SK-N-SH treated with all-trans-retinoic acid at 6 μM for 48 hours (cell line): ENCODE results near the gene SLC49A4.

Experiments used
- ATAC-seq: fragments of 200-7000 bp; cut with Tn5 transposase; 3 replicates; pipeline ENCODE4 v1.9.1; 2020; ENCODE audit warnings: mild to moderate bottlenecking, moderate library complexity
- ARNTL ChIP-seq: fragments of 450-650 bp; formaldehyde crosslinking; IDR thresholded peaks from 2 replicates; pipeline ENCODE4 v1.5.0; 2020; ENCODE audit warnings: low read depth, mild to moderate bottlenecking, moderate library complexity, borderline replicate concordance
- CREB5 ChIP-seq: fragments of 250-450 bp; sonication (Bioruptor Pico); IDR thresholded peaks from 2 replicates; pipeline ENCODE4 v1.5.1; 2020; ENCODE audit warnings: low read depth, mild to moderate bottlenecking, moderate library complexity
- CSDC2 ChIP-seq: fragments of 250-450 bp; sonication (Bioruptor Pico); IDR thresholded peaks from 2 replicates; pipeline ENCODE4 v1.5.0; 2020; ENCODE audit warnings: mild to moderate bottlenecking, moderate library complexity
- CSRNP3 ChIP-seq: fragments of 250-450 bp; sonication (Bioruptor Pico); IDR thresholded peaks from 2 replicates; pipeline ENCODE4 v1.5.1; 2021; ENCODE audit warnings: mild to moderate bottlenecking, moderate library complexity
- ESRRG ChIP-seq: fragments of 250-450 bp; sonication (Bioruptor Pico); IDR thresholded peaks from 2 replicates; pipeline ENCODE4 v1.6.1; 2021; ENCODE audit warnings: mild to moderate bottlenecking
- GLIS3 ChIP-seq: fragments of 250-450 bp; sonication (Bioruptor Pico); IDR thresholded peaks from 2 replicates; pipeline ENCODE4 v1.5.0; 2020; ENCODE audit warnings: mild to moderate bottlenecking, moderate library complexity
- ISL1 ChIP-seq: fragments of 250-450 bp; sonication (Bioruptor Pico); IDR thresholded peaks from 2 replicates; pipeline ENCODE4 v2.1.2; 2022; ENCODE audit warnings: mild to moderate bottlenecking, moderate library complexity
- OSR1 ChIP-seq: fragments of 250-450 bp; sonication (Bioruptor Pico); IDR thresholded peaks from 2 replicates; pipeline ENCODE4 v1.8.0; 2022; ENCODE audit warnings: moderate library complexity, mild to moderate bottlenecking, inconsistent platforms
- PATZ1 ChIP-seq: fragments of 250-450 bp; sonication (Bioruptor Pico); IDR thresholded peaks from 2 replicates; pipeline ENCODE4 v1.8.0; 2020; ENCODE audit warnings: mild to moderate bottlenecking, moderate library complexity, borderline replicate concordance
- POU6F1 ChIP-seq: fragments of 250-450 bp; sonication (Bioruptor Pico); IDR thresholded peaks from 2 replicates; pipeline ENCODE4 v1.8.0; 2021; ENCODE audit warnings: low read depth, mild to moderate bottlenecking, moderate library complexity, borderline replicate concordance
- PPARA ChIP-seq: fragments of 250-450 bp; sonication (Bioruptor Pico); IDR thresholded peaks from 2 replicates; pipeline ENCODE4 v1.5.0; 2020; ENCODE audit warnings: mild to moderate bottlenecking, borderline replicate concordance
- SNAI2 ChIP-seq: fragments of 250-450 bp; sonication (Bioruptor Pico); IDR thresholded peaks from 2 replicates; pipeline ENCODE4 v1.5.0; 2020; ENCODE audit warnings: mild to moderate bottlenecking, moderate library complexity
- TOX ChIP-seq: fragments of 250-450 bp; sonication (Bioruptor Pico); IDR thresholded peaks from 2 replicates; pipeline ENCODE4 v1.8.0; 2021; ENCODE audit warnings: mild to moderate bottlenecking, moderate library complexity, borderline replicate concordance
- TSHZ2 ChIP-seq: fragments of 250-450 bp; sonication (Bioruptor Pico); IDR thresholded peaks from 2 replicates; pipeline ENCODE4 v1.5.0; 2020; ENCODE audit warnings: mild to moderate bottlenecking, moderate library complexity
- ZC3H10 ChIP-seq: fragments of 250-450 bp; sonication (Bioruptor Pico); IDR thresholded peaks from 2 replicates; pipeline ENCODE4 v1.5.1; 2021; ENCODE audit warnings: mild to moderate bottlenecking, moderate library complexity
- ZFP3 ChIP-seq: fragments of 250-450 bp; sonication (Bioruptor Pico); IDR thresholded peaks from 2 replicates; pipeline ENCODE4 v1.5.0; 2020; ENCODE audit warnings: mild to moderate bottlenecking, moderate library complexity
- ZFP30 ChIP-seq: fragments of 450-650 bp; formaldehyde crosslinking; IDR thresholded peaks from 2 replicates; pipeline ENCODE4 v1.5.0; 2022; ENCODE audit warnings: mild to moderate bottlenecking, moderate library complexity
- ZNF565 ChIP-seq: fragments of 450-650 bp; formaldehyde crosslinking; conservative IDR thresholded peaks from 2 replicates; pipeline ENCODE4 v1.5.0; 2020; ENCODE audit warnings: low read depth, mild to moderate bottlenecking, moderate library complexity
- ZNF70 ChIP-seq: fragments of 450-650 bp; formaldehyde crosslinking; IDR thresholded peaks from 2 replicates; pipeline ENCODE4 v1.5.0; 2020; ENCODE audit warnings: mild to moderate bottlenecking, moderate library complexity

The SLC49A4 gene

GRCh38 chr3:122803977-122804376 is 9.1 kb downstream of the SLC49A4 start:
- TF ChIP-seq ZNF70 (no peak), ARNTL (CRISPR knock-in tag) (no peak), GLIS3 (no peak), CSRNP3 (CRISPR knock-in tag) (no peak), TOX (CRISPR knock-in tag) (no peak), CSDC2 (CRISPR knock-in tag) (no peak), OSR1 (CRISPR knock-in tag) (no peak), ZFP30 (CRISPR knock-in tag) (no peak), ZNF565 (CRISPR knock-in tag) (no peak), ISL1 (no peak), TSHZ2 (CRISPR knock-in tag) (no peak), POU6F1 (CRISPR knock-in tag) (no peak), ZC3H10 (no peak)
- ATAC-seq = no peak

GRCh38 chr3:122810734-122811133 is 15.9 kb downstream of the SLC49A4 start:
- TF ChIP-seq CSRNP3 (CRISPR knock-in tag) (no peak), ISL1 (no peak), ZNF70 (no peak), CREB5 (no peak), OSR1 (CRISPR knock-in tag) (no peak), ESRRG (CRISPR knock-in tag) (no peak), PPARA (CRISPR knock-in tag) (no peak), ZFP30 (CRISPR knock-in tag) (no peak), ZC3H10 (no peak), PATZ1 (CRISPR knock-in tag) (no peak), ARNTL (CRISPR knock-in tag) (no peak), SNAI2 (CRISPR knock-in tag) (no peak), CSDC2 (CRISPR knock-in tag) (no peak), TOX (CRISPR knock-in tag) (no peak), GLIS3 (no peak), ZFP3 (no peak), ZNF565 (CRISPR knock-in tag) (no peak), POU6F1 (CRISPR knock-in tag) (no peak), TSHZ2 (CRISPR knock-in tag) (no peak)
- no peak for ATAC-seq
